ENCODE data around the gene CHID1. TPM values are rescaled to one million over a fixed set of nuclear protein-coding genes. Genes with fewer than 3 reads are reported as not detected.
A peak's percentile ranks its signal among the peaks of the same experiment; 100 is the strongest.

Gene CHID1
- total and polyA plus RNA-seq, 9 of the 15 experiments (the other 6 are each of a cell fraction or from before 2014, with no cell fraction given), result 15.1 to 108 (median 39.8) TPM

GRCh38 chr11:925496-926301, 15.1 kb upstream of the CHID1 start, which contains the start of gene AP2A2 (continued):
- TF ChIP-seq ZBTB33 (CRISPR knock-in tag; IDR thresholded peaks at IDR 0.05) (peak; percentile 93), CTCFL (IDR thresholded peaks at IDR 0.05; ENCODE audit: borderline replicate concordance, insufficient read depth, low read depth, low read length, poor library complexity, severe bottlenecking) (peak; percentile 90), ZNF316 (IDR thresholded peaks at IDR 0.05) (no peak), CBX1 (IDR thresholded peaks at IDR 0.05; ENCODE audit: low read depth) (peak; percentile 95; the same call in 1 of the 2 replicates), RBBP5 (IDR thresholded peaks at IDR 0.05; ENCODE audit: borderline replicate concordance, insufficient read depth, low read length, poor library complexity, severe bottlenecking) (peak; percentile 49), SAP30 (IDR thresholded peaks at IDR 0.05; ENCODE audit: borderline replicate concordance, insufficient read depth, low read depth, low read length, poor library complexity, severe bottlenecking) (no peak), TRIM24 (IDR thresholded peaks at IDR 0.05) (no peak), RB1 (IDR thresholded peaks at IDR 0.05; ENCODE audit: low read depth) (peak; percentile 96), SMARCE1 (IDR thresholded peaks at IDR 0.05) (no peak), SIN3B (IDR thresholded peaks at IDR 0.05; ENCODE audit: low read depth) (peak; percentile 56), TARDBP (IDR thresholded peaks at IDR 0.05) (peak; percentile 54; the same call in 1 of the 2 replicates), SREBF1 (IDR thresholded peaks at IDR 0.05; ENCODE audit: borderline replicate concordance, low read depth, low read length) (0 out of 2 replicates have a peak, but pooled peaks have one; percentile 50), ADNP (tag; IDR thresholded peaks at IDR 0.05) (peak; percentile 100), ZSCAN29 (IDR thresholded peaks at IDR 0.05) (0 out of 2 replicates have a peak, but pooled peaks have one; percentile 10), KLF1 (tag; IDR thresholded peaks at IDR 0.05) (peak; percentile 53; the same call in 1 of the 2 replicates), ZNF583 (CRISPR knock-in tag; IDR thresholded peaks at IDR 0.05) (peak; percentile 89), U2AF1 (optimal IDR thresholded peaks at IDR 0.05; ENCODE audit: low read depth, low read length) (peak; percentile 28), ZNF175 (CRISPR knock-in tag; IDR thresholded peaks at IDR 0.05; ENCODE audit: low read depth) (peak; percentile 92; the same call in 1 of the 2 replicates)
- TF ChIP-seq, protein P1, sequence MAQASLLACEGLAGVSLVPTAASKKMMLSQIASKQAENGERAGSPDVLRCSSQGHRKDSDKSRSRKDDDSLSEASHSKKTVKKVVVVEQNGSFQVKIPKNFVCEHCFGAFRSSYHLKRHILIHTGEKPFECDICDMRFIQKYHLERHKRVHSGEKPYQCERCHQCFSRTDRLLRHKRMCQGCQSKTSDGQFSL (CRISPR knock-in tag; IDR thresholded peaks at IDR 0.05), result no peak; the same call in 1 of the 2 replicates
- TF ChIP-seq, protein P1 (tag; IDR thresholded peaks at IDR 0.05), result no peak
- TF ChIP-seq, protein P2, sequence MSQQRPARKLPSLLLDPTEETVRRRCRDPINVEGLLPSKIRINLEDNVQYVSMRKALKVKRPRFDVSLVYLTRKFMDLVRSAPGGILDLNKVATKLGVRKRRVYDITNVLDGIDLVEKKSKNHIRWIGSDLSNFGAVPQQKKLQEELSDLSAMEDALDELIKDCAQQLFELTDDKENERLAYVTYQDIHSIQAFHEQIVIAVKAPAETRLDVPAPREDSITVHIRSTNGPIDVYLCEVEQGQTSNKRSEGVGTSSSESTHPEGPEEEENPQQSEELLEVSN (IDR thresholded peaks at IDR 0.05; ENCODE audit: borderline replicate concordance in 1 of 2, extremely low read depth in 1 of 2, insufficient read depth in 1 of 2, insufficient read length in 1 of 2, low read depth in 1 of 2, low read length in 1 of 2, poor library complexity in 1 of 2, severe bottlenecking in 1 of 2), result peak; percentile 52 to 63
